LNCaP clone FGC (cell line): Measurements from ENCODE around the gene RANBP17.
A peak's percentile ranks its signal among the peaks of the same experiment; 100 is the strongest.

Source experiments
- DNase-seq: peaks from one replicate; pipeline ENCODE4 v3.0.0-alpha.2; 2011; ENCODE audit warnings: low read depth
- H3K4me3 ChIP-seq: 2 replicates; pipeline ENCODE4 v1.5.1; 2011; ENCODE audit warnings: mild to moderate bottlenecking, low read depth, low read length, control low read depth
- TF ChIP-seq, protein P1 (sequence below): IDR thresholded peaks from 2 replicates; pipeline ENCODE4 v1.5.1; 2012; ENCODE audit warnings: mild to moderate bottlenecking; ENCODE audit not compliant: control insufficient read depth, insufficient read depth; ENCODE audit errors: extremely low read depth

The RANBP17 gene

DNA sequence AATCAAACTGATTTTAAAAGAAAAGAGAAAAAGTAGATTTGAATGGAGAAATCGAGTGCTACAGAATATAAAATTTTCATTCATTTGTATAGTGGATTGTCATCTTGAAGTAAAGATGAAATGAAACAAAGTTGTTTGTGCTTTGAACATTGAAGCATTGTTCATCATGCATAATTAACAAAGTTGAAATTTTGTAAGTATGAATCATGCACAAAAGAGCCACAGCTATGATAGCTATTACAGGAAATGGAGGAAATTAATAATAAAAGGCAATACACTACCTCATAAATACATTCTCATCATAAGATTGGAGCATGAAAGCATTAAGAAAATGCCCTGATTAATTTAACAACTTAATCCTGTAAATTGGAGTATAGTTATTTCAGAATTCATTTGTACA is 293.8 kb downstream of the RANBP17 start:
- TF ChIP-seq, protein P1, sequence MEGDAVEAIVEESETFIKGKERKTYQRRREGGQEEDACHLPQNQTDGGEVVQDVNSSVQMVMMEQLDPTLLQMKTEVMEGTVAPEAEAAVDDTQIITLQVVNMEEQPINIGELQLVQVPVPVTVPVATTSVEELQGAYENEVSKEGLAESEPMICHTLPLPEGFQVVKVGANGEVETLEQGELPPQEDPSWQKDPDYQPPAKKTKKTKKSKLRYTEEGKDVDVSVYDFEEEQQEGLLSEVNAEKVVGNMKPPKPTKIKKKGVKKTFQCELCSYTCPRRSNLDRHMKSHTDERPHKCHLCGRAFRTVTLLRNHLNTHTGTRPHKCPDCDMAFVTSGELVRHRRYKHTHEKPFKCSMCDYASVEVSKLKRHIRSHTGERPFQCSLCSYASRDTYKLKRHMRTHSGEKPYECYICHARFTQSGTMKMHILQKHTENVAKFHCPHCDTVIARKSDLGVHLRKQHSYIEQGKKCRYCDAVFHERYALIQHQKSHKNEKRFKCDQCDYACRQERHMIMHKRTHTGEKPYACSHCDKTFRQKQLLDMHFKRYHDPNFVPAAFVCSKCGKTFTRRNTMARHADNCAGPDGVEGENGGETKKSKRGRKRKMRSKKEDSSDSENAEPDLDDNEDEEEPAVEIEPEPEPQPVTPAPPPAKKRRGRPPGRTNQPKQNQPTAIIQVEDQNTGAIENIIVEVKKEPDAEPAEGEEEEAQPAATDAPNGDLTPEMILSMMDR = no peak
- DNase-seq = no peak

DNA sequence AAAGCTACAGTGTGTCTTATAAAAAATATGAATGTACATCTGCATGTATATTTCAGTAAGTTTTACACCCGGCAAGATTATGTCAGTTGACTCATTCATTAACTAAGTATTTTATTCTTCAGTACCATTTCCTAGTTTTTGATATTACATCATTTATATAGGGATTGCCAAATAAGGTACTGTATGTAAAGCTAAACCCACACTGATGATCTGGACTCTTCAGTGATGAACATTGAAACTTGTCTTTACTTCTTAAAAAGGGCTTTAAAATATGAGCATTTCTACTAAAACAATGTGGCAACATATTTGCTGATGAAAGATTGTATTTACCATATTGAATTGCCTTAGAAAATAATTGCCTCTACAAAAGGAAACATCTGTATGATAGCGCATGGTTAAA is 295.5 kb downstream of the RANBP17 start:
- H3K4me3 ChIP-seq = no peak overlapping the region
- TF ChIP-seq, protein P1 = no peak
- DNase-seq = no peak

More for the DNA sequence above, 293.8 kb downstream of the RANBP17 start:
- H3K4me3 ChIP-seq = no peak overlapping the region

DNA sequence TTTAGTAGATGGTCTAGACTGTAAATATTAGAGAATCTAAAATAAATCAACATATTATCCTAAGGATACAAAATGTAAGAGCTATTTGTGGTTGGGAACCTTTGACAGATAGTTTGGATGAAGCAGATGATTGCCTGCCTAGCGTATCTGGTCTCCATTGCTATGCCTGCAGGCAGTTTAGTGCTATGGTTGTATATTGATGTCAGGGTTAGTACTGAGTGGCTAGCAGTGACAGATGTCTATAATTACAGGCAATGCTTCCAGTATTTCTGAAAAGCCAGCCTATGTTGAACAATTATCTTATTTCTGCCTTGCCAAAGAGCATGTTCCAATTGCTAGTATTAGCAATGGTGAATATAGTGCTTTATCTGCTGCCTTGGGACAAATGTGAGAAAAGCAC is 296.0 kb downstream of the RANBP17 start:
- H3K4me3 ChIP-seq = no peak overlapping the region
- TF ChIP-seq, protein P1 = no peak
- DNase-seq = no peak

DNA sequence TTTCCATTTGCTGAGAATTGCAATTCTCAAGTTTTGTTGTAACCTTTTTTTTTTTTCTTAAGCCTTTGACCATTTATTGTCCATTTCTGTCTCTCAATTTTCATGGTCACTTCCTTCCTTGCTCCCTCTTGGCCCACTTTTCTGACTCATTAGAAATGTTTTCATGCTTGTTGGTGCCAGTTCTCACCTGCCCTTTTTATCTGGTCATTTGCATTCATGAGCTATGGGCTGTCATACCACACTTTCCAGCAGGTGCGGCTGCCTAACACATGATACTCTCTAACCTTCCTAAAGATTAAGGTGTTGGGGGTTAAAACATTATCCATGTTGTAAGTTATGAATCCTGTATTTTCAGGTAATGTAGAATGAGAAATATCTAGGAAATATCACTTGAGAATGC is 296.8 kb downstream of the RANBP17 start:
- DNase-seq = no peak
- TF ChIP-seq, protein P1 = no peak
- no peak overlapping the region for H3K4me3 ChIP-seq

DNA sequence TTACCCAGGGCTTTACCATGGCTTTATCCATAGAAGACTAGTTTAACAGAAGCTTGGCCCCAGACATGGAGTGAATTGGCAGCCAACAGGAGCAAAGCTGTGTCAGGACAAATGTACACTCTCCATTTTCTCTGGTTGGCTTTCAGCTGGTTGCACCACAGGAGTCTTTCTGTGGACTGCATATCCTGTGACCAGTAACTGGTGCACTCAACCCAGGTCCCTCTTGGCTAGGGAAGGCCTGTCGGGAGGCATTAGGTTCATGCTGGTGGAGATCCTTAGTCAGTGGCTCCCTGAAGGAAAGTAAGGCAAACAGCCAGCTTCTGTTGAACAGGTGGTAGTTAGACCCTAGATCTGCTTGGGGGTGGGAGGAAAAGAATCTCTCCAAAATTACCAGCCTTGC is 300.3 kb downstream of the RANBP17 start:
- H3K4me3 ChIP-seq = no peak overlapping the region
- no peak for DNase-seq
- TF ChIP-seq, protein P1 = no peak

DNA sequence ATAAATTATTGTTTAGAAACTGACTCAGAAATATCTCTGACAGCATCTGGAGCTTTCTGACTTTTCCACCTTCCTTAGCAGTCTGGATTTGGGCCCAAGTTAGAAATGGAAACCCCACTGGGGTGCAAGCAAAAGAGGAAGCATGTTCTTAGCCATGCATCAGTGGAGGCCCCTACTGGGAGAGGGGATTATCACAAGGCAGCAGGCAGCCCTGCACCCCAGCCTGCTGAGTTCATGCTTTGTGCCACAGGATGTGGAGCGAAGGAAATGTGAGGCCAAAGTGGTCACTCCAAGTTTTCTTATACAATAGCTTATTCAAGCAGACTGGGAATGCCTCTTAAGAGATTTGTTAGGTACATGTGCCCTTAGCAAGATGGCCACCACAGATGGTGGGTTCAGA is 300.8 kb downstream of the RANBP17 start:
- TF ChIP-seq, protein P1 = peak; percentile 43
- no peak overlapping the region for H3K4me3 ChIP-seq
- DNase-seq = no peak

DNA sequence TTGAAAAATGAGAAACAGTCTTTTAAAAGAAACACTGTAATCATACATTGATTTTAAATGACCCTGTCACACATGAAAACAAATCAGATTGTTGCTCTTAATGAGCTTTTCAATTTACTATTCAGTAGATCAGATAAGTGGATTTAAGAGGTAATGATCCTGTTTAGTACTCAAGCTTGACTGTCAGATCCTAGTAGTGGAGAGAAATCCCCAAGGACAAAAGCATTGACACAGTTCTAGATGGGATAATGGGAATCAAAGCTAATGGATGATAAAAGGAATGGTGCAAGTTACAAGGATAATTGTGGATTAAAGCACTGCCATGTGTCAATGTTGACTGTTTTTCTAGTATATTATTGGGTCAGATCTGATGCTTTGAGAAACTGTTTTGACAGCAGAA is 304.9 kb downstream of the RANBP17 start:
- TF ChIP-seq, protein P1 = no peak
- H3K4me3 ChIP-seq = no peak overlapping the region
- DNase-seq = no peak
